Testis (tissue), 2 donors: ENCODE results near the gene THAP11.

ENCODE experiments used
- CTCF ChIP-seq, 3 experiments: fragments of 450-650 bp in 2 of 3; fragments of 200-600 bp in 1 of 3; sonication (generic) in 1 of 3; IDR thresholded peaks; one replicate each; pipeline ENCODE4 v1.5.1; 2016 to 2019; ENCODE audit warnings: antibody characterized with exemption in 3 of 3, mild to moderate bottlenecking in 2 of 3, moderate library complexity in 1 of 3
- POLR2A ChIP-seq: fragments of 450-650 bp; IDR thresholded peaks from one replicate; pipeline ENCODE4 v1.6.1; 2017; ENCODE audit warnings: antibody characterized with exemption, mild to moderate bottlenecking, moderate library complexity

GRCh38 chr16:67880584-67880983, 38.5 kb downstream of the THAP11 start:
- TF ChIP-seq CTCF (IDR thresholded peaks at IDR 0.05) (no peak), POLR2A (no peak)
